WTC11 (cell line): ENCODE results near the gene SORCS2. TPM values are rescaled to one million over a fixed set of nuclear protein-coding genes. Genes with fewer than 3 reads are reported as not detected.

Experiments
- ATAC-seq: fragments of 200-7000 bp; cut with Tn5 transposase; 2 replicates; pipeline ENCODE4 v1.10.0; 2021; ENCODE audit warnings: mild to moderate bottlenecking, moderate library complexity
- CTCF ChIA-PET: fragments of 300-600 bp; sonication (Branson Sonifier 250); formaldehyde crosslinking; loops from one replicate; lab custom pipeline; 2021; ENCODE audit warnings: antibody characterized with exemption; lab: Charles Lee
- POLR2A ChIA-PET: fragments of 350-600 bp; sonication (Branson Sonifier 250); formaldehyde crosslinking; loops from one replicate; lab custom pipeline; 2021; ENCODE audit warnings: antibody characterized with exemption; lab: Charles Lee
- DNase-seq: peaks from one replicate; pipeline ENCODE4 v3.0.0; 2021; ENCODE audit warnings: low spot score
- H3K27ac Mint-ChIP-seq: 2 replicates; pipeline ENCODE4 v1.8.0; 2021; ENCODE audit warnings: mixed read lengths
- H3K27me3 Mint-ChIP-seq: 2 replicates; pipeline ENCODE4 v1.8.0; 2021; ENCODE audit warnings: low read depth, mild to moderate bottlenecking, moderate library complexity, mixed read lengths
- H3K36me3 Mint-ChIP-seq: 2 replicates; pipeline ENCODE4 v1.8.0; 2021; ENCODE audit warnings: mixed read lengths
- H3K4me1 Mint-ChIP-seq: 2 replicates; pipeline ENCODE4 v1.8.0; 2022; ENCODE audit warnings: mixed read lengths
- H3K4me3 Mint-ChIP-seq: 2 replicates; pipeline ENCODE4 v1.8.0; 2021; ENCODE audit warnings: mild to moderate bottlenecking, moderate library complexity, mixed read lengths
- H3K9me3 Mint-ChIP-seq: 2 replicates; pipeline ENCODE4 v1.8.0; 2021; ENCODE audit warnings: mixed read lengths
- ELF4 ChIP-seq: sonication (generic); formaldehyde crosslinking; IDR thresholded peaks from 2 replicates; pipeline ENCODE4 v1.8.1; 2022; ENCODE audit warnings: low read depth, mild to moderate bottlenecking, moderate library complexity, missing genetic modification reagents
- ETV6 ChIP-seq: sonication (generic); formaldehyde crosslinking; IDR thresholded peaks from 2 replicates; pipeline ENCODE4 v1.8.1; 2022; ENCODE audit warnings: mild to moderate bottlenecking, missing genetic modification reagents
- HMGA2 ChIP-seq: fragments of 250-450 bp; sonication (Bioruptor Pico); IDR thresholded peaks from 2 replicates; pipeline ENCODE4 v1.4.0; 2021; ENCODE audit warnings: mild to moderate bottlenecking, moderate library complexity
- JAZF1 ChIP-seq: fragments of 250-450 bp; sonication (Bioruptor Pico); IDR thresholded peaks from 2 replicates; pipeline ENCODE4 v1.9.0; 2021; ENCODE audit warnings: moderate library complexity, mild to moderate bottlenecking, inconsistent platforms
- MXD4 ChIP-seq: fragments of 250-450 bp; sonication (Bioruptor Pico); IDR thresholded peaks from 2 replicates; pipeline ENCODE4 v1.8.0; 2021; ENCODE audit warnings: mild to moderate bottlenecking, moderate library complexity, borderline replicate concordance
- NR2C2 ChIP-seq: sonication (generic); formaldehyde crosslinking; IDR thresholded peaks from 2 replicates; pipeline ENCODE4 v1.8.0; 2022; ENCODE audit warnings: mild to moderate bottlenecking, missing genetic modification reagents
- NR3C1 ChIP-seq: sonication (generic); formaldehyde crosslinking; conservative IDR thresholded peaks from 2 replicates; pipeline ENCODE4 v1.8.1; 2023; ENCODE audit warnings: low read depth, mild to moderate bottlenecking, missing genetic modification reagents
- SMAD3 ChIP-seq: sonication (generic); formaldehyde crosslinking; IDR thresholded peaks from 2 replicates; pipeline ENCODE4 v1.8.0; 2022; ENCODE audit warnings: missing genetic modification reagents, mild to moderate bottlenecking, borderline replicate concordance
- SMAD4 ChIP-seq: sonication (generic); formaldehyde crosslinking; IDR thresholded peaks from 2 replicates; pipeline ENCODE4 v1.8.0; 2022; ENCODE audit warnings: mild to moderate bottlenecking, missing genetic modification reagents
- SOX15 ChIP-seq: fragments of 250-450 bp; sonication (Bioruptor Pico); IDR thresholded peaks from 2 replicates; pipeline ENCODE4 v1.9.0; 2021; ENCODE audit warnings: mild to moderate bottlenecking
- STAT6 ChIP-seq: sonication (generic); formaldehyde crosslinking; conservative IDR thresholded peaks from 2 replicates; pipeline ENCODE4 v1.8.1; 2023; ENCODE audit warnings: mild to moderate bottlenecking, low read depth, missing genetic modification reagents, moderate library complexity
- TEAD1 ChIP-seq: sonication (generic); formaldehyde crosslinking; IDR thresholded peaks from 2 replicates; pipeline ENCODE4 v1.8.0; 2022; ENCODE audit warnings: mild to moderate bottlenecking, missing genetic modification reagents
- TEAD4 ChIP-seq: sonication (generic); formaldehyde crosslinking; IDR thresholded peaks from 2 replicates; pipeline ENCODE4 v1.8.0; 2022; ENCODE audit warnings: mild to moderate bottlenecking, missing genetic modification reagents
- ZNF232 ChIP-seq: sonication (generic); formaldehyde crosslinking; IDR thresholded peaks from 2 replicates; pipeline ENCODE4 v1.8.0; 2022; ENCODE audit warnings: mild to moderate bottlenecking, missing genetic modification reagents
- ZNF263 ChIP-seq: sonication (generic); formaldehyde crosslinking; IDR thresholded peaks from 2 replicates; pipeline ENCODE4 v1.8.1; 2022; ENCODE audit warnings: low read depth, mild to moderate bottlenecking, moderate library complexity, missing genetic modification reagents
- ZNF512 ChIP-seq: sonication (generic); formaldehyde crosslinking; IDR thresholded peaks from 2 replicates; pipeline ENCODE4 v1.8.1; 2022; ENCODE audit warnings: missing genetic modification reagents, borderline replicate concordance
- ZSCAN18 ChIP-seq: fragments of 250-450 bp; sonication (Bioruptor Pico); IDR thresholded peaks from 2 replicates; pipeline ENCODE4 v2.1.2; 2022; ENCODE audit warnings: mild to moderate bottlenecking, moderate library complexity
- total RNA-seq: library from RNA; stranded (reverse); gene quantifications from 3 replicates; pipeline ENCODE4 v1.2.3, GENCODE V29; 2021

The SORCS2 gene
- total RNA-seq, 1 experiment from 2014 or later = 6.6 TPM

DNA sequence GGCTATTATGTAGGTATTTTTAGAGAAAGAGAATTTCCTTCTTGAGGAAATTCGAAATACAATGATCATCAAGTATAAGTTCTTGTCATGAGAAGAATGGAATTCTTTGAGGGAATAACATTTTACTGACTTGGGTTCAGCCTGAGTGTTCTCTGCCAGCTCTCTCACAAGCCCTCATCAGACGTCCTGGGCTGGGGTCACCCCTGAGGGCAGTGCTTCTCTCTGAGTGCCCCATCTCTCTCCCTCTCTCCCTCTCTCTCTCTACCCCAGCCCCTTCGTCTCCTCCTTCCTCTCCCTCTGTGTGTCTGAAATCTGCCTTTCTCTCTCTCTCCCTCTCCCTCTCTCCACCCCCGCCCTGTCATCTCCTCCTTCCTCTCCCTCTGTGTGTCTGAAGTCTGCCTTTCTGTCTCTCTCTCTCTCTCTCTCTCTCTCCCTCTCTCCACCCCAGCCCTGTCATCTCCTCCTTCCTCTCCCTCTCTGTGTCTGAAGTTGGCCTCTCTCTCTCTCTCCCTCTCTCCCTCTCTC is 484.1 kb downstream of the SORCS2 start:
- ATAC-seq = no peak

DNA sequence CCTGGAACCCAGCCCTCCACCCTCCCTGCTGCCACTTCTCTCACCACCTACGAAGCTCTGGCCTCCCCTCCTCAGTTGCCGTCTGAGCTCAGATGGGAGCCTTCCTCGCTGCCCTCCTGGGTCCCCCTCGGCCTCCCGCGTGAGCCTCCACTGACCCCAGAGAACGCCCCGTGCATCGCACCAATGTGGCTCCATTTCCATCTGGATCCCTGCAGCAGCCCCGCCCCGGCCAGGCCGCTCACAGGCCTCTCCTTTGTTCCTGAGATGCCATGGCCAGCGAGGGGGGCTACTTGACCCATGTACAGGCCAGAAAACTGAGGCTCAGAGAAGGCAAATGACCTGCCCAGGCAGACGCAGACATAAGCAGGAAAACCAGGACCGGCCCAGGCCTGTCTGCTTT is 484.7 kb downstream of the SORCS2 start:
- TF ChIP-seq JAZF1 (CRISPR knock-in tag) (no peak), NR2C2 (CRISPR knock-in tag) (no peak), HMGA2 (CRISPR knock-in tag) (no peak), SOX15 (no peak), ELF4 (CRISPR knock-in tag) (no peak), ZNF232 (no peak), TEAD1 (CRISPR knock-in tag) (no peak), SMAD3 (CRISPR knock-in tag) (no peak), ETV6 (no peak), MXD4 (CRISPR knock-in tag) (no peak), SMAD4 (CRISPR knock-in tag) (no peak), ZSCAN18 (CRISPR knock-in tag) (no peak), STAT6 (no peak)
- ChIA-PET CTCF (interaction anchor here (1.0 to 1.1 kb wide), 2 partner anchors 23 to 26 kb away, joined by 3 read pairs; no protein-coding TSS in a partner anchor), POLR2A (no interaction called here)
- peaks cover 8% of the 10 kb centered on the region for H3K9me3 Mint-ChIP-seq
- H3K27me3 Mint-ChIP-seq = no peaks in the 10 kb centered on the region; the same call in 1 of the 2 replicates
- ATAC-seq (no peak), DNase-seq (no peak)
- no peak overlapping the region for H3K27ac Mint-ChIP-seq
- no peak overlapping the region for H3K4me3 Mint-ChIP-seq
- peaks cover 6% of the 10 kb centered on the region for H3K36me3 Mint-ChIP-seq
- no peaks in the 10 kb centered on the region for H3K4me1 Mint-ChIP-seq

More for the DNA sequence above, 484.1 kb downstream of the SORCS2 start:
- Mint-ChIP-seq H3K27ac (no peak overlapping the region), H3K36me3 (peaks cover 6% of the 10 kb centered on the region)
- DNase-seq = no peak
- TF ChIP-seq NR3C1 = no peak
- TF ChIP-seq ZNF263 = no peak
- TF ChIP-seq TEAD4 = no peak
- no peak for TF ChIP-seq TEAD1 (CRISPR knock-in tag)
- TF ChIP-seq, all 79 proteins: peak for 0
- Mint-ChIP-seq H3K4me3 (no peak overlapping the region), H3K9me3 (peaks cover 9% of the 10 kb centered on the region), H3K27me3 (no peaks in the 10 kb centered on the region; the same call in 1 of the 2 replicates), H3K4me1 (no peaks in the 10 kb centered on the region)
- POLR2A ChIA-PET = no interaction called here
- CTCF ChIA-PET = interaction anchor here (0.6 to 1.0 kb wide), 3 partner anchors 23 to 768 kb away, joined by 3 read pairs; no protein-coding TSS in a partner anchor

GRCh38 chr4:7677799-7678301 is 485.5 kb downstream of the SORCS2 start:
- Mint-ChIP-seq H3K9me3 (peaks cover 12% of the 10 kb centered on the region), H3K27ac (0 out of 2 replicates have a peak overlapping the region, but pooled peaks have one; percentile 41), H3K4me1 (no peaks in the 10 kb centered on the region), H3K4me3 (no peak overlapping the region), H3K27me3 (no peaks in the 10 kb centered on the region; the same call in 1 of the 2 replicates), H3K36me3 (peaks cover 10% of the 10 kb centered on the region)
- CTCF ChIA-PET = interaction anchor here (1.1 kb wide), 1 partner anchor 27 kb away, joined by 3 read pairs; no protein-coding TSS in a partner anchor
- no peak for TF ChIP-seq ZNF512
- no peak for TF ChIP-seq JAZF1 (CRISPR knock-in tag)
- DNase-seq = no peak
- POLR2A ChIA-PET = no interaction called here
- no peak for ATAC-seq
